ELR (cell line): ENCODE data around the gene LDLRAD2.

Source experiments
- DNase-seq: peaks from one replicate; pipeline ENCODE4 v3.0.0-alpha.2; 2015; ENCODE audit warnings: low read depth

The LDLRAD2 gene

GRCh38 chr1:21863981-21864380, 51.9 kb downstream of the LDLRAD2 start:
- no peak for DNase-seq

GRCh38 chr1:21864730-21865129, 52.7 kb downstream of the LDLRAD2 start:
- DNase-seq: no peak

DNA sequence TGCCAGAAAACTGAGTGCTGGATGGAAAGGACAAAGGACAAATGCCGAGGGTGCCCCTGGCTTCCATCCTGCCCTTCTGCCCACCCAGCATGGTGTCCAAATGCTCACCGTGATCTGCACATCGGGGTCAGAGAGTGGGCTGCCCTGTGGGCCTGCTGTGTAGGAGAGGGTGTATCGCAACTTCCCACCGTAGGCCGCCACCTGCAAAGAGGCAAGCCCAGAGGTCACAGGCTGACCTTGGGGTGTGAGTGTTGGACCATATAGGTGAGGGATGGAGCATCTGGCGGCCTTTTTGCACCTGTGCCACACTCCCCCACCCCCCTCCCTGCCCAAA, 53.5 kb downstream of the LDLRAD2 start:
- no peak for DNase-seq

GRCh38 chr1:21865943-21866706, 54.1 kb downstream of the LDLRAD2 start:
- no peak for DNase-seq

DNA sequence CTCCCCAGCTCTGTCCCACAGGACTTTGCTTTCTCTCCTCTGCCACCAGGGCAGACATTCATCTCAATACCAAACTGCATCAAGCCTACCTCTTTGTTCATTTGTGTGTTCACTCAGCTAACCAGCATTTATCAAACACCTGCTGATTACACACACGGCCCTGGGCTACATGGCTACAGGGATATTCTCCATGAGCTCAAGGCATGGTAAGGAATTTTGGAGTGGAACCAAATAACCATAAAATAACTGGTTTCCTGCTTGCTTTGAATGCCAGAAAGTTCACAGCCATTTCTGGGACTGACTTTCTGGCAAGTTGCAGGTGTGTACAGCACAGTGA, 54.6 kb downstream of the LDLRAD2 start:
- DNase-seq: peak; percentile 14

GRCh38 chr1:21867451-21867996, 55.5 kb downstream of the LDLRAD2 start:
- DNase-seq: no peak

GRCh38 chr1:21868482-21868881, 56.4 kb downstream of the LDLRAD2 start:
- DNase-seq: no peak

DNA sequence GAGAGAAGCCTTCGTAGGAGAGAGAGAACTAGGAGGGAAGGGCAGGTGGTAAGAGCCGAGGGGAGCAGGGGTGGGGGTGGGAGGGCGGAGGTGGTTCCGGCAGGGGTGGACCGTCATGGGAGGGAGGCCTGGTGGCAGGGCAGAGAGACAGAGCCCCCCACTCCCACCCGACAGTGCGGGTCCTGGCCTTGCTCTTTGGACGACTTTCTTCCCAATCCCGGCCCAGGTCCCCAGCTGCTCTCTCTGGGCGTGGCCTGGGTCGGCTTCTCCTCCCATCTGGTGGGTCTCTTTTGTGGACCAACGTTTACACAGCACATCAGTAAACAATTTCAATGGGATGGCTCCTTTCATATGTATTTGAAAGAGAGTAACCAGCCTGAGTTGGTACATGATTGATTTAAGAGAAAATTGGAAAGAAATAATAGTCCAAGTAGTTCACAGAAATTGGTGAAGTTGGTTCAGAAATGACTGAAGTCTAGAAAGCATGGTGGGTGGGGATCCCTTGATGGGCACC, 56.9 kb downstream of the LDLRAD2 start:
- no peak for DNase-seq

DNA sequence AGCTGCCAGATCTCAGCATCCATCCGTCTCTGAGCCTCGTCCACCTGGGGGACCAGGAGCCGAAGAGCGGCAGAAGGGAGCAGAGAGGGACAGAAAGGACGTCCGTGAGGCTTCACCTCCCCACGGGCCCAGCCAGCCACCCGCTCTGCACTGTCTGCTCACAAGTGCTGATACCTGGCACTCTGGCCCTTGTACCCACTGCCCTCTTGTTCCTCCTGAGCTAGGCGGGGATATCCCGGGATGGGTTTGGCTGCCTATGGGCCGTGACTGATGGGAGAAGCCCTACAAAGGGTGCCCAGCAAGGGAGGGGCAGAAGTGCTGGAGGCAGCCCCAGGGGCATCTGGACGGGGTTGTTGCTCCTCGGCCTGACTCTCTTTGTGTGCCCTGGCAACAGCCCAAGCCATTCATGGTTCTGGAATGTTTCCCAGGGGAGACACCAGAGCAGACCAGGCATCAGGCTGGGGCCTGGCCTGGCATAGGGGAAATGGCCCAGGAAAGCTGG, 57.6 kb downstream of the LDLRAD2 start:
- DNase-seq: peak; percentile 87

GRCh38 chr1:21870611-21871010, 58.5 kb downstream of the LDLRAD2 start:
- DNase-seq: no peak

- DNase-seq: no peak
Observed at GRCh38 chr1:21871943-21872342, 59.9 kb downstream of the LDLRAD2 start.

- no peak for DNase-seq
Observed at GRCh38 chr1:21872445-21873079, 60.5 kb downstream of the LDLRAD2 start.

GRCh38 chr1:21873174-21873573, 61.1 kb downstream of the LDLRAD2 start:
- DNase-seq: no peak

- no peak for DNase-seq
Observed at GRCh38 chr1:21873761-21874160, 61.7 kb downstream of the LDLRAD2 start.

- no peak for DNase-seq
Observed at GRCh38 chr1:21874328-21874727, 62.3 kb downstream of the LDLRAD2 start.
